DND-41 (cell line): ENCODE measurements around the gene LRRC8E.

Experiments used
- EZH2 ChIP-seq: IDR thresholded peaks from 3 replicates; pipeline ENCODE4 v1.6.1; 2012; ENCODE audit warnings: borderline replicate concordance, low read depth, mild to moderate bottlenecking, moderate library complexity, low read length, inconsistent platforms; ENCODE audit not compliant: severe bottlenecking
- TF ChIP-seq, protein P1 (sequence below): IDR thresholded peaks from 2 replicates; pipeline ENCODE4 v1.5.1; 2012; ENCODE audit warnings: borderline replicate concordance, low read length, moderate library complexity, mild to moderate bottlenecking; ENCODE audit not compliant: poor library complexity, severe bottlenecking; ENCODE audit errors: extremely low read depth

DNA sequence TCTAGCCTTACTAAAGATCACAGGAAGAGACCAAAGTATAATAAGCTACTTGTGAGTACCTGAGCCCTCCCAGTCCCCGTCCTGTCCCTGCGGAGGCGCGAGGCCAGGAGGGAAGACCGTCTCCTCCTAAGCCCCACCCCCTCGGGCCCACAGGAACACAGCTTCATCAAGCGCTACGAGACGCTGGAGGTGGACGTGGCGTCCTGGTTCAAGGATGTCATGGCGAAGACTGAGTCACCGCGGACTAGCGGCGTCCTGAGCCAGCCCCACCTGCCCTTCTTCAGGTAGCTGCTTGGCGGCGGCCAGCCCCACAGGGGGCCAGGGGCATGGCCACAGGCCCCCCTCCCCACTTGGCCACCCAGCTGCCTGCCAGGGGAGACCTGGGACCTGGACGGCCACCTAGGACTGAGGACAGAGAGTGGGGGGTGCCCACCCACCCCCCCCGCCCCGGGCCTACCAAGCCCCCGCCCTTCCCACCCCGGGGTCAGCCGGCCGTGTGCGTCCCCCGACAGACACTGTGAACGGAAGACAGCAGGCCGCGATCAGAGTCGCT is 23.9 kb downstream of the LRRC8E start:
- TF ChIP-seq, protein P1, sequence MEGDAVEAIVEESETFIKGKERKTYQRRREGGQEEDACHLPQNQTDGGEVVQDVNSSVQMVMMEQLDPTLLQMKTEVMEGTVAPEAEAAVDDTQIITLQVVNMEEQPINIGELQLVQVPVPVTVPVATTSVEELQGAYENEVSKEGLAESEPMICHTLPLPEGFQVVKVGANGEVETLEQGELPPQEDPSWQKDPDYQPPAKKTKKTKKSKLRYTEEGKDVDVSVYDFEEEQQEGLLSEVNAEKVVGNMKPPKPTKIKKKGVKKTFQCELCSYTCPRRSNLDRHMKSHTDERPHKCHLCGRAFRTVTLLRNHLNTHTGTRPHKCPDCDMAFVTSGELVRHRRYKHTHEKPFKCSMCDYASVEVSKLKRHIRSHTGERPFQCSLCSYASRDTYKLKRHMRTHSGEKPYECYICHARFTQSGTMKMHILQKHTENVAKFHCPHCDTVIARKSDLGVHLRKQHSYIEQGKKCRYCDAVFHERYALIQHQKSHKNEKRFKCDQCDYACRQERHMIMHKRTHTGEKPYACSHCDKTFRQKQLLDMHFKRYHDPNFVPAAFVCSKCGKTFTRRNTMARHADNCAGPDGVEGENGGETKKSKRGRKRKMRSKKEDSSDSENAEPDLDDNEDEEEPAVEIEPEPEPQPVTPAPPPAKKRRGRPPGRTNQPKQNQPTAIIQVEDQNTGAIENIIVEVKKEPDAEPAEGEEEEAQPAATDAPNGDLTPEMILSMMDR: no peak
- no peak for TF ChIP-seq EZH2
